DND-41 (cell line): Measurements from ENCODE around the gene BMPR1A.

ENCODE experiments used
- CTCF ChIP-seq: IDR thresholded peaks from 2 replicates; pipeline ENCODE4 v1.5.1; 2012; ENCODE audit warnings: borderline replicate concordance, low read length, moderate library complexity, mild to moderate bottlenecking; ENCODE audit not compliant: poor library complexity, severe bottlenecking; ENCODE audit errors: extremely low read depth
- EZH2 ChIP-seq: IDR thresholded peaks from 3 replicates; pipeline ENCODE4 v1.6.1; 2012; ENCODE audit warnings: borderline replicate concordance, low read depth, mild to moderate bottlenecking, moderate library complexity, low read length, inconsistent platforms; ENCODE audit not compliant: severe bottlenecking

DNA sequence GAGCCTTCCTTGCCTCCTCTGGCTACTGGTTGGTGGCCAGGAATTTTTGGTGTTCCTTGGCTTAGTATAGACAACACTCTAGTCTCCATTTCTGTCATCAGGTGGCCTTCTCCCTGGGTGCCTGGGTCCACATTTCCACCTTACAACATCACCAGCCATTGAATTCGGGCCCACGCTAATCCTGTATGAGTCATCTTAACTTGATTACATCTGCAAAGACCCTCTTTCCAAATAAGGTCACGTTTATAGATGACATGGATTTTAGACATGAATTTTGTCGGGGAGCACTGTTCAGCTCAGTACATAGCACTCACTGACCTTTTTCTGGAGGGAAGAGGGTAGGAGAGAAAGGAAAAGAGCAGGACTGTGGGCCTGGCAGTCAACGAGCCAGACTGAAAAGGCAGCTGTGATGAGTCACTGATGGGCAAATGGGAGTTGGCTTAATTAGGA is 161.6 kb downstream of the BMPR1A start:
- no peak for TF ChIP-seq CTCF
- no peak for TF ChIP-seq EZH2
